HepG2 (cell line): ENCODE data around the gene CNPY4. TPM values are rescaled to one million over a fixed set of nuclear protein-coding genes. Genes with fewer than 3 reads are reported as not detected.
A peak's percentile ranks its signal among the peaks of the same experiment; 100 is the strongest.

Experiments
- ATAC-seq: fragments of 200-7000 bp; cut with Tn5 transposase; 3 replicates; pipeline ENCODE4 v1.9.1; 2020; ENCODE audit warnings: mild to moderate bottlenecking, moderate library complexity
- BruUV-seq: library from RNA; stranded (reverse); fragments of 400-500 nt; replicated peaks from 2 replicates; lab custom pipeline; 2021; lab: Mats Ljungman, UMichigan
- CTCF ChIA-PET: fragments of 300-600 bp; formaldehyde crosslinking; extraction: SDS; loops from one replicate; lab custom pipeline; 2021; ENCODE audit warnings: low total read pairs, inconsistent platforms, low intra/inter-chr PET ratio; lab: Yijun Ruan, JAX
- POLR2A ChIA-PET: fragments of 350-600 bp; sonication (Branson Sonifier 250); formaldehyde crosslinking; loops from one replicate; lab custom pipeline; 2020; ENCODE audit warnings: antibody characterized with exemption, inconsistent platforms; lab: Yijun Ruan, JAX
- DNase-seq: peaks from one replicate; pipeline ENCODE4 v3.0.0-alpha.2; 2015; ENCODE audit warnings: low spot score
- FAIRE-seq: peaks from 3 replicates; lab custom pipeline; 2011; peaks lifted over from hg19 to GRCh38; lab: Jason Lieb, UNC
- H2AFZ ChIP-seq: one replicate; pipeline ENCODE4 v1.6.1; 2011; ENCODE audit warnings: low read length, inconsistent platforms
- H3K27ac ChIP-seq: fragments of 300-600 bp; 3 replicates; pipeline ENCODE4 v1.8.0; 2011; ENCODE audit warnings: mixed run types, mild to moderate bottlenecking, mixed read lengths, low read length, inconsistent platforms; ENCODE audit not compliant: insufficient read depth; ENCODE audit errors: extremely low read length
- H3K27me3 ChIP-seq, 2 experiments: fragments of 200-600 bp in 1 of 2; 2 replicates in 1 of 2; 3 replicates in 1 of 2; pipeline versions ENCODE4 v1.6.0 to v1.8.0; 2011; ENCODE audit warnings: low read length in 2 of 2, mild to moderate bottlenecking in 2 of 2, moderate library complexity in 2 of 2, inconsistent platforms in 1 of 2; ENCODE audit not compliant: insufficient read depth in 2 of 2, control insufficient read depth in 1 of 2
- H3K36me3 ChIP-seq, 2 experiments: fragments of 200-600 bp in 1 of 2; replicated peaks in 1 of 2; 2 replicates in 1 of 2; 3 replicates in 1 of 2; pipeline versions ENCODE4 v1.5.1 to v1.8.0; 2011; ENCODE audit warnings: low read length in 2 of 2, inconsistent platforms in 1 of 2; ENCODE audit not compliant: insufficient read depth in 2 of 2, control insufficient read depth in 1 of 2
- H3K4me1 ChIP-seq: 2 replicates; pipeline ENCODE4 v1.5.1; 2012; ENCODE audit warnings: low read length, inconsistent platforms; ENCODE audit not compliant: insufficient read depth
- H3K4me2 ChIP-seq: 2 replicates; pipeline ENCODE4 v1.6.0; 2011; ENCODE audit warnings: low read depth, low read length, inconsistent platforms
- H3K4me3 ChIP-seq, 3 experiments: fragments of 200-600 bp in 1 of 3; sonication (generic), shearing (Covaris generic) in 1 of 3; replicated peaks in 1 of 3; 2 replicates each; pipeline ENCODE4 v1.5.1; 2011 to 2016; ENCODE audit warnings: low read length in 3 of 3, inconsistent platforms in 2 of 3, low read depth in 2 of 3, mild to moderate bottlenecking in 2 of 3, control low read depth in 1 of 3, mixed read lengths in 1 of 3; ENCODE audit not compliant: insufficient read depth in 1 of 3
- H3K79me2 ChIP-seq: one replicate; pipeline ENCODE4 v1.6.1; 2011; ENCODE audit warnings: low read length, inconsistent platforms; ENCODE audit not compliant: insufficient read depth
- H3K9ac ChIP-seq: 2 replicates; pipeline ENCODE4 v1.6.0; 2011; ENCODE audit warnings: mild to moderate bottlenecking, low read depth, low read length, inconsistent platforms; ENCODE audit not compliant: insufficient read depth
- H3K9me3 ChIP-seq: 2 replicates; pipeline ENCODE4 v1.5.1; 2012; ENCODE audit warnings: mild to moderate bottlenecking, low read length
- H4K20me1 ChIP-seq: 2 replicates; pipeline ENCODE4 v1.6.0; 2011; ENCODE audit warnings: inconsistent platforms, mild to moderate bottlenecking, low read length, moderate library complexity; ENCODE audit not compliant: insufficient read depth
- ARNTL ChIP-seq: sonication (generic); formaldehyde crosslinking; IDR thresholded peaks from 2 replicates; pipeline ENCODE4 v1.4.0; 2020; ENCODE audit warnings: mild to moderate bottlenecking, missing genetic modification reagents
- CC2D1A ChIP-seq: sonication (generic); formaldehyde crosslinking; IDR thresholded peaks from 2 replicates; pipeline ENCODE4 v1.8.1; 2023; ENCODE audit warnings: mild to moderate bottlenecking, missing genetic modification reagents
- GFI1 ChIP-seq: sonication (generic); formaldehyde crosslinking; IDR thresholded peaks from 2 replicates; pipeline ENCODE4 v1.5.0; 2020; ENCODE audit warnings: missing genetic modification reagents, mild to moderate bottlenecking, borderline replicate concordance
- MTF1 ChIP-seq: sonication (generic); formaldehyde crosslinking; IDR thresholded peaks from 2 replicates; pipeline ENCODE4 v1.5.0; 2020; ENCODE audit warnings: missing genetic modification reagents
- MYNN ChIP-seq: sonication (generic); formaldehyde crosslinking; IDR thresholded peaks from 2 replicates; pipeline ENCODE4 v1.4.0; 2020; ENCODE audit warnings: mild to moderate bottlenecking, low read depth, missing genetic modification reagents
- NKX3-1 ChIP-seq: sonication (generic); formaldehyde crosslinking; IDR thresholded peaks from 2 replicates; pipeline ENCODE4 v1.5.0; 2020; ENCODE audit warnings: missing genetic modification reagents
- SNAPC2 ChIP-seq: sonication (generic); formaldehyde crosslinking; IDR thresholded peaks from 2 replicates; pipeline ENCODE4 v1.8.1; 2022; ENCODE audit warnings: mild to moderate bottlenecking, missing genetic modification reagents
- SP4 ChIP-seq: sonication (generic); formaldehyde crosslinking; IDR thresholded peaks from 2 replicates; pipeline ENCODE4 v1.8.1; 2023; ENCODE audit warnings: mild to moderate bottlenecking, missing genetic modification reagents
- TRIM24 ChIP-seq: sonication (generic); formaldehyde crosslinking; IDR thresholded peaks from 2 replicates; pipeline ENCODE4 v1.8.0; 2022; ENCODE audit warnings: mild to moderate bottlenecking, missing genetic modification reagents
- ZKSCAN8 ChIP-seq: IDR thresholded peaks from 2 replicates; pipeline ENCODE4 v1.6.1; 2016; ENCODE audit warnings: borderline replicate concordance, missing genetic modification reagents, missing compliant biosample characterization
- ZNF17 ChIP-seq: sonication (generic); formaldehyde crosslinking; IDR thresholded peaks from 2 replicates; pipeline ENCODE4 v1.5.0; 2020; ENCODE audit warnings: mild to moderate bottlenecking, missing genetic modification reagents
- WGBS: methylation state at CpG from one replicate; pipeline ENCODE4 v1.1.6; 2017; ENCODE audit warnings: low lambda C conversion rate; 5-methylcytosine and 5-hydroxymethylcytosine counted together
- in situ Hi-C: cut with HindIII; loops from 2 replicates; pipeline ENCODE4 v1.10.0; 2017; ENCODE audit warnings: low pct_unique_long_range_greater_than_20kb; ENCODE audit not compliant: extremely low pct_ligation_motif_present
- intact Hi-C: fragments of 100-400 bp; cut with micrococcal nuclease; formaldehyde crosslinking; loops from one replicate; pipeline ENCODE4 v1.10.0; 2022; ENCODE audit not compliant: unreplicated experiment
- polyA plus RNA-seq, 8 experiments: library from polyadenylated mRNA; depleted of rRNA in 3 of 8; stranded (reverse) in 7 of 8; unstranded in 1 of 8; fragments of >200 nt; fragmentation: Illumina TruSeq in 4 of 8; extraction: Trizol in 4 of 8; gene quantifications; 2 replicates each; pipeline versions ENCODE4 v1.2.1 to v1.2.3, GENCODE V29; 2011 to 2016; ENCODE audit warnings: low read depth in 4 of 8, missing spikeins in 1 of 8, mixed read lengths in 1 of 8; ENCODE audit not compliant: insufficient read depth in 1 of 8
- total RNA-seq, 5 experiments: library from RNA; depleted of rRNA; stranded (reverse); fragments of >200 nt; fragmentation: Illumina TruSeq; extraction: Trizol; gene quantifications; 2 replicates each; pipeline ENCODE4 v1.2.3, GENCODE V29; 2016; ENCODE audit warnings: low read depth in 1 of 5
- TF ChIP-seq, protein P1 (sequence below): sonication (generic); formaldehyde crosslinking; IDR thresholded peaks from 2 replicates; pipeline ENCODE4 v1.9.0; 2022; ENCODE audit warnings: missing genetic modification reagents, mild to moderate bottlenecking, borderline replicate concordance
- TF ChIP-seq, protein P2 (sequence below): sonication (generic); formaldehyde crosslinking; IDR thresholded peaks from 2 replicates; pipeline ENCODE4 v1.8.1; 2023; ENCODE audit warnings: mild to moderate bottlenecking, missing genetic modification reagents
- TF ChIP-seq, protein P3 (sequence below): sonication (generic); formaldehyde crosslinking; conservative IDR thresholded peaks from 2 replicates; pipeline ENCODE4 v1.5.0; 2020; ENCODE audit warnings: missing genetic modification reagents

The CNPY4 gene
- total and polyA plus RNA-seq, 2 of the 13 experiments (the other 11 are each of a cell fraction or from before 2014, with no cell fraction given): 6.2 to 12.7 TPM

DNA sequence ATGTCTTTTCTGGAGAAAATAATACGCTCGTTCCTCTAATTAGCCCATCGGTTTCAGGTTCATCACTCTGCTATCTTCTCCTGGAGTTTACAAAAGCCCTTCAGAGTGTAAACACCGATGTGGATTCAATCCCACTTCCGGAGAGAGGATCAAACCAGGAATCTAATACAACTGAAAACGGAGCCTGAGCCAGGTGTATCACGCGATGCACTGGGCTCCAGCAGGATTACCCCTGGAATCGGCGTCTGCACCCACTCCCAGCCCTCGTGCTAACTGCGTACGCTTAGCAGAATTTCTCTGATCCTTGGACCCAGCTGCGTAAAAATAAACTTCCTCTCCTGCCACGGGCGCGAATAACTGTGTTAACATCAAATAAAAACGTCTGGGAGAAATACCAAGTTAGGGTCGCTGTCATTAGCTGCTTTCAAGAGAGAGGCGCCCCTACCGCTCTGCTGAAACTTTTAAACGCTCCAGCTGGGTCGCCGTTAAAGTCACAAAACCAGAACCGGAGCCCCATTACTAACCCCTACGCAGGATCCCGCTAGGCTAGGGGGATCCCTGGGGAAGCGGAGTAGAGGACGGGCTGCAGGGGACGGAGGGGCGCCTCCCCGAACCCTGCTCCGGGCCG lies 38.4 kb upstream of the CNPY4 start (continued):
- TF ChIP-seq, protein P1, sequence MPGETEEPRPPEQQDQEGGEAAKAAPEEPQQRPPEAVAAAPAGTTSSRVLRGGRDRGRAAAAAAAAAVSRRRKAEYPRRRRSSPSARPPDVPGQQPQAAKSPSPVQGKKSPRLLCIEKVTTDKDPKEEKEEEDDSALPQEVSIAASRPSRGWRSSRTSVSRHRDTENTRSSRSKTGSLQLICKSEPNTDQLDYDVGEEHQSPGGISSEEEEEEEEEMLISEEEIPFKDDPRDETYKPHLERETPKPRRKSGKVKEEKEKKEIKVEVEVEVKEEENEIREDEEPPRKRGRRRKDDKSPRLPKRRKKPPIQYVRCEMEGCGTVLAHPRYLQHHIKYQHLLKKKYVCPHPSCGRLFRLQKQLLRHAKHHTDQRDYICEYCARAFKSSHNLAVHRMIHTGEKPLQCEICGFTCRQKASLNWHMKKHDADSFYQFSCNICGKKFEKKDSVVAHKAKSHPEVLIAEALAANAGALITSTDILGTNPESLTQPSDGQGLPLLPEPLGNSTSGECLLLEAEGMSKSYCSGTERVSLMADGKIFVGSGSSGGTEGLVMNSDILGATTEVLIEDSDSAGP (CRISPR knock-in tag): no peak
- peak; percentile 5; the same call in 1 of the 2 replicates for TF ChIP-seq NKX3-1 (CRISPR knock-in tag)

DNA sequence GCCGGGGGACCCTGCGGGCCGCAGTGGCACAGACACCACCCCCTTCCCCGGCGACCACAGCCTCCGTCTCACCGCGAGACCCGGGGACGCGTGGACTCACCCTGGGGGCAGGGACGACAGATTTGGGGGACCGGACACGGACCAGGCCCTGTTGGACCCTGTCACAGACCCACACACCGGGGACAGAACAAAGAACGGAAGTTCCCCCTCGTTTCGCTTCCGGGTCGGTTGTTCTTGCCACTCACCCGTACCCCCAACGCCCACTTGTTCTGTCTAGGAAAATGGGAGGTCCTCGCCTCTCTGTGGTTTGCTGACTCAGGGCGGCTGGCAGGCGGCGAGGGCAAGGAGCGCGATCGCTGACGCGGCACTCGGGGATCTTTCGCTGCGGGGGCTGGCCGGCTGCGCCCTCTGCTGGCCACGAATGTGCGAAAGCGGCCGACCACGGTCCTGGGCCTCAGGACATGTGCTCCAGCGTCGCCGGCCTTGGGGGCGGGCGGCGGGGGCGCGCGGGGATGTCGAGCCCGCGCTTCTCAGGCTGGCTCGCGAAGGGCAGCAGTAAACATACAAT lies 37.8 kb upstream of the CNPY4 start, which contains the start of gene ZNF3:
Gene ZNF3, minus strand, starts transcription at position 189 of the 568 bp plus-strand sequence. CDS start 4,366 bp downstream, outside the sequence.
- ChIA-PET CTCF (no interaction called here), POLR2A (interaction anchor here (0.9 to 2.1 kb wide), 3 partner anchors 20 to 84 kb away, joined by 3 to 8 read pairs (median 7); partner anchors contain the start of genes AP4M1 and MCM7)
- intact Hi-C loops: loop anchor here (5.0 kb wide), 1 partner anchor 46 kb away; the partner anchor contains the start of gene MBLAC1
- WGBS: 0% methylated on average over 13 of the region's 55 CpGs
- ATAC-seq (peak; percentile 85), FAIRE-seq (peak; percentile 99), DNase-seq (peak; percentile 98)
- peak within 1 kb of the TSS; percentile 91 to 99 (median 92) for H3K4me3 ChIP-seq
- peak within 1 kb of the TSS; percentile 99 for H3K9ac ChIP-seq
- in situ Hi-C loops: no loop called here
- H2AFZ ChIP-seq: no peak within 1 kb of the TSS
- H4K20me1 ChIP-seq: peaks cover 31% of the 10 kb centered on the region
- no peaks in the 10 kb centered on the region; a peak in 1 of 5 replicates for H3K27me3 ChIP-seq
- H3K4me2 ChIP-seq: peak within 1 kb of the TSS; percentile 97
- H3K4me1 ChIP-seq: peaks cover 44% of the 10 kb centered on the region
- no TSS peak for BruUV-seq
- peaks cover 47% of the 10 kb centered on the region for H3K79me2 ChIP-seq
- H3K9me3 ChIP-seq: no peaks in the 10 kb centered on the region
- peaks cover 5 to 11% of the 10 kb centered on the region in 2 experiments for H3K36me3 ChIP-seq
- H3K27ac ChIP-seq: peak within 1 kb of the TSS; percentile 96
- TF ChIP-seq, protein P2, sequence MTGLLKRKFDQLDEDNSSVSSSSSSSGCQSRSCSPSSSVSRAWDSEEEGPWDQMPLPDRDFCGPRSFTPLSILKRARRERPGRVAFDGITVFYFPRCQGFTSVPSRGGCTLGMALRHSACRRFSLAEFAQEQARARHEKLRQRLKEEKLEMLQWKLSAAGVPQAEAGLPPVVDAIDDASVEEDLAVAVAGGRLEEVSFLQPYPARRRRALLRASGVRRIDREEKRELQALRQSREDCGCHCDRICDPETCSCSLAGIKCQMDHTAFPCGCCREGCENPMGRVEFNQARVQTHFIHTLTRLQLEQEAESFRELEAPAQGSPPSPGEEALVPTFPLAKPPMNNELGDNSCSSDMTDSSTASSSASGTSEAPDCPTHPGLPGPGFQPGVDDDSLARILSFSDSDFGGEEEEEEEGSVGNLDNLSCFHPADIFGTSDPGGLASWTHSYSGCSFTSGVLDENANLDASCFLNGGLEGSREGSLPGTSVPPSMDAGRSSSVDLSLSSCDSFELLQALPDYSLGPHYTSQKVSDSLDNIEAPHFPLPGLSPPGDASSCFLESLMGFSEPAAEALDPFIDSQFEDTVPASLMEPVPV (CRISPR knock-in tag): peak; percentile 82
- TF ChIP-seq, protein P1 (CRISPR knock-in tag): peak; percentile 97
- TF ChIP-seq MTF1 (no peak), SP4 (CRISPR knock-in tag) (peak; percentile 94), TRIM24 (CRISPR knock-in tag) (no peak), ARNTL (CRISPR knock-in tag) (peak; percentile 68), MYNN (CRISPR knock-in tag) (no peak; the same call in 1 of the 2 replicates), ZNF17 (CRISPR knock-in tag) (0 out of 2 replicates have a peak, but pooled peaks have one; percentile 62), SNAPC2 (CRISPR knock-in tag) (peak; percentile 83; the same call in 1 of the 2 replicates), GFI1 (CRISPR knock-in tag) (peak; percentile 82), CC2D1A (CRISPR knock-in tag) (no peak), ZKSCAN8 (CRISPR knock-in tag) (no peak; the same call in 1 of the 2 replicates)
- TF ChIP-seq, protein P3, sequence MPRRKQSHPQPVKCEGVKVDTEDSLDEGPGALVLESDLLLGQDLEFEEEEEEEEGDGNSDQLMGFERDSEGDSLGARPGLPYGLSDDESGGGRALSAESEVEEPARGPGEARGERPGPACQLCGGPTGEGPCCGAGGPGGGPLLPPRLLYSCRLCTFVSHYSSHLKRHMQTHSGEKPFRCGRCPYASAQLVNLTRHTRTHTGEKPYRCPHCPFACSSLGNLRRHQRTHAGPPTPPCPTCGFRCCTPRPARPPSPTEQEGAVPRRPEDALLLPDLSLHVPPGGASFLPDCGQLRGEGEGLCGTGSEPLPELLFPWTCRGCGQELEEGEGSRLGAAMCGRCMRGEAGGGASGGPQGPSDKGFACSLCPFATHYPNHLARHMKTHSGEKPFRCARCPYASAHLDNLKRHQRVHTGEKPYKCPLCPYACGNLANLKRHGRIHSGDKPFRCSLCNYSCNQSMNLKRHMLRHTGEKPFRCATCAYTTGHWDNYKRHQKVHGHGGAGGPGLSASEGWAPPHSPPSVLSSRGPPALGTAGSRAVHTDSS (CRISPR knock-in tag): 0 out of 2 replicates have a peak, but pooled peaks have one; percentile 60
